ENCODE results near the gene INS. TPM values are rescaled to one million over a fixed set of nuclear protein-coding genes. Genes with fewer than 3 reads are reported as not detected.

The INS gene
- total RNA-seq (under 1 TPM in 1 of 2 donors, not detected in 1; 0.37 TPM), polyA plus RNA-seq (under 1 TPM in 1 of 2 donors, not detected in 1; 0.16 TPM)

DNA sequence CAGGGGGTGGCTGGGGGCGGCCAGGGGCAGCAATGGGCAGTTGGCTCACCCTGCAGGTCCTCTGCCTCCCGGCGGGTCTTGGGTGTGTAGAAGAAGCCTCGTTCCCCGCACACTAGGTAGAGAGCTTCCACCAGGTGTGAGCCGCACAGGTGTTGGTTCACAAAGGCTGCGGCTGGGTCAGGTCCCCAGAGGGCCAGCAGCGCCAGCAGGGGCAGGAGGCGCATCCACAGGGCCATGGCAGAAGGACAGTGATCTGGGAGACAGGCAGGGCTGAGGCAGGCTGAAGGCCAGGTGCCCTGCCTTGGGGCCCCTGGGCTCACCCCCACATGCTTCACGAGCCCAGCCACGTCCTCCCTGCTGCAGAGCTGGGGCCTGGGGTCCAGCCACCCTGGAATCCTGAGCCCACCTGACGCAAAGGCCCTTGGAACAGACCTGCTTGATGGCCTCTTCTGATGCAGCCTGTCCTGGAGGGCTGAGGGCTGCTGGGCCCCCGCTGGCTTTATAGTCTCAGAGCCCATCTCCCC, at the start of gene INS:
INS (minus strand) TSS at position 474 of the 524 bp plus-strand sequence; CDS start at position 236, 238 bp downstream.
- WGBS, result 89% methylated on average over 13 of the region's 13 CpGs

DNA sequence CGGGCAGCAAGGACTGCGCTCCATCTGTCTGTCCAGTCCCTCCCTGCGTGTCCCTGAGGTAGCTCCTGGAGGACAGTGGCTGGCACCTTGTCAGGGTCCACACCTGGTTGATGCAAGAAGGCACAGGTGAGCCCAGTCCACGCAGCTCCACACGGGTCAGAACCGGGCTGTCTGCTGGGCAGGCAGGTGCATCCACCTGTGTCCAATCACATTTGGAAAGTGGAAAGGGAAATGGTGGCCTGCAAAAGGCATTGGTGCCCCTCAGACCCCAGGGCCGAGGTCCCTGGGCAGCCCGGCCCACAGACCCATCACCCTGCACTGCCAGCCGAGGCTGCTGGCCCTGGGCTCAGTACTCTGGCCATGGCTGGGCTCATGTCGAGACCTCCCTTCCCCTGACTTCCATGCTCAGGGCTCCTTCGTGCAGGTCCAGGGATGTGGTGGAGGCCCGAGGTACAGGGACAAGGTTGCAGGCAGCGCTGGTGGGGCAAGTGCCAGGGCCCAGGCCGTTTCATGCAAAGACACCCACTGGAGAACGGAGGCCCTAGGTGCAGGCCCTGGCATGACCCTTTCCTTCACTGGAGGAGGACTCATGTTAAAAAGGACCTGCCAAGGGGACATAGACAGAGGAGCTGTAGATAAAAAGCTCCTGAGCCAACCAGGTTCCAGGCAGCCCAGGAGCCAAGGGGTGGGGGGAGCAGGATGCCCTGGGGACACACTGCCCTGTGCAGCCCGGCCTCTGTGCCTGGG, 49.5 kb upstream of the INS start:
- TF ChIP-seq CTCF (IDR thresholded peaks at IDR 0.05; ENCODE audit: low read depth, low read length, missing input control), result no peak
- TF ChIP-seq, protein P1, sequence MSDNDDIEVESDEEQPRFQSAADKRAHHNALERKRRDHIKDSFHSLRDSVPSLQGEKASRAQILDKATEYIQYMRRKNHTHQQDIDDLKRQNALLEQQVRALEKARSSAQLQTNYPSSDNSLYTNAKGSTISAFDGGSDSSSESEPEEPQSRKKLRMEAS (IDR thresholded peaks at IDR 0.05), result no peak
- no peak for TF ChIP-seq TAF1 (conservative IDR thresholded peaks at IDR 0.05)
- TF ChIP-seq RXRA (IDR thresholded peaks at IDR 0.05), result no peak
- TF ChIP-seq HNF4G (IDR thresholded peaks at IDR 0.05), result no peak
- TF ChIP-seq FOXA1 (IDR thresholded peaks at IDR 0.05), result no peak
- no peak for TF ChIP-seq JUND (IDR thresholded peaks at IDR 0.05)
- peaks cover 0 to 4% (median 2%) of the 10 kb centered on the region in 4 donors for H3K9me3 ChIP-seq (ENCODE audit: control insufficient read depth in 4 of 4, low read length in 3 of 4)
- no peaks in the 10 kb centered on the region for H3K27me3 ChIP-seq (ENCODE audit: control insufficient read depth in 4 of 4, insufficient read depth in 4 of 4, low read length in 3 of 4)
- H3K4me1 ChIP-seq (ENCODE audit: control insufficient read depth in 4 of 4, insufficient read depth in 4 of 4, low read length in 3 of 4), result peaks cover 0 to 9% (median 3%) of the 10 kb centered on the region in 4 donors
- H3K27ac ChIP-seq (ENCODE audit: low read depth in 1 of 2, low read length in 2 of 2), result no peak overlapping the region
- no peaks in the 10 kb centered on the region for H3K36me3 ChIP-seq (ENCODE audit: control insufficient read depth in 4 of 4, insufficient read depth in 3 of 4, low read depth in 1 of 4, low read length in 3 of 4)
- peak; percentile 22 for DNase-seq (ENCODE audit: low spot score)
- WGBS, result 75% methylated on average over 16 of the region's 16 CpGs
- no peak overlapping the region for H3K9ac ChIP-seq (ENCODE audit: low read depth in 1 of 2, low read length in 2 of 2)
- no peak overlapping the region for H3K4me3 ChIP-seq (ENCODE audit: low read depth in 1 of 3, low read length in 3 of 3)

More for the DNA sequence above, at the start of gene INS:
- no peak within 1 kb of the TSS for H3K4me3 ChIP-seq (ENCODE audit: low read depth in 1 of 3, low read length in 3 of 3)
- no peaks in the 10 kb centered on the region for H3K36me3 ChIP-seq (ENCODE audit: control insufficient read depth in 4 of 4, insufficient read depth in 3 of 4, low read depth in 1 of 4, low read length in 3 of 4)
- H3K27ac ChIP-seq (ENCODE audit: low read depth in 1 of 2, low read length in 2 of 2), result no peak within 1 kb of the TSS
- DNase-seq (ENCODE audit: low spot score), result no peak
- no peaks in the 10 kb centered on the region for H3K9me3 ChIP-seq (ENCODE audit: control insufficient read depth in 4 of 4, low read length in 3 of 4)
- H3K27me3 ChIP-seq (ENCODE audit: control insufficient read depth in 4 of 4, insufficient read depth in 4 of 4, low read length in 3 of 4), result no peaks in the 10 kb centered on the region
- TF ChIP-seq REST (IDR thresholded peaks at IDR 0.05), result no peak
- TF ChIP-seq HNF4G (IDR thresholded peaks at IDR 0.05), result no peak
- TF ChIP-seq HNF4A (conservative IDR thresholded peaks at IDR 0.05), result no peak
- no peak for TF ChIP-seq GABPA (IDR thresholded peaks at IDR 0.05 in 1 of 2, conservative IDR thresholded peaks at IDR 0.05 in 1 of 2)
- no peak for TF ChIP-seq SP1 (IDR thresholded peaks at IDR 0.05)
- no peak for TF ChIP-seq JUND (IDR thresholded peaks at IDR 0.05)
- TF ChIP-seq EGR1 (IDR thresholded peaks at IDR 0.05; ENCODE audit: low read depth in 2 of 2), result no peak
- H3K9ac ChIP-seq (ENCODE audit: low read depth in 1 of 2, low read length in 2 of 2), result no peak within 1 kb of the TSS
- H3K4me1 ChIP-seq (ENCODE audit: control insufficient read depth in 4 of 4, insufficient read depth in 4 of 4, low read length in 3 of 4), result peaks cover 5 to 64% (median 32%) of the 10 kb centered on the region in 4 donors

All from liver (tissue), 9 donors.